BJ (cell line): Measurements from ENCODE around the gene DDA1. TPM values are rescaled to one million over a fixed set of nuclear protein-coding genes. Genes with fewer than 3 reads are reported as not detected.

Experiments
- CTCF ChIA-PET: fragments of 350-600 bp; formaldehyde crosslinking; extraction: SDS; loops from one replicate; lab custom pipeline; 2021; ENCODE audit warnings: antibody characterized with exemption, inconsistent platforms; lab: Yijun Ruan, JAX
- POLR2A ChIA-PET: fragments of 300-600 bp; sonication (Branson Sonifier 250); formaldehyde crosslinking; extraction: SDS; loops from one replicate; lab custom pipeline; 2021; ENCODE audit warnings: antibody characterized with exemption; lab: Charles Lee
- DNase-seq: peaks from one replicate; pipeline ENCODE4 v3.0.0-alpha.2; 2011; ENCODE audit warnings: low read depth
- H3K27me3 ChIP-seq: 2 replicates; pipeline ENCODE4 v1.6.0; 2011; ENCODE audit warnings: low read length; ENCODE audit not compliant: control insufficient read depth, insufficient read depth
- H3K36me3 ChIP-seq: 2 replicates; pipeline ENCODE4 v1.5.1; 2011; ENCODE audit warnings: low read length; ENCODE audit not compliant: control insufficient read depth, insufficient read depth
- H3K4me3 ChIP-seq: 2 replicates; pipeline ENCODE4 v1.5.1; 2011; ENCODE audit warnings: low read depth, mild to moderate bottlenecking, control low read depth, low read length
- CTCF ChIP-seq: IDR thresholded peaks from 2 replicates; pipeline ENCODE4 v1.5.1; 2011; ENCODE audit warnings: low read depth, mild to moderate bottlenecking, control low read depth, inconsistent platforms, low read length, moderate library complexity; ENCODE audit not compliant: insufficient read depth
- polyA plus RNA-seq: library from polyadenylated mRNA; depleted of rRNA; stranded (reverse); fragments of >200 nt; gene quantifications from 2 replicates; pipeline ENCODE4 v1.2.3, GENCODE V29; 2011

The DDA1 gene
- polyA plus RNA-seq, 1 experiment, result 52.7 TPM

GRCh38 chr19:17281391-17282304 lies 27.7 kb upstream of the DDA1 start, which contains the start of gene ANKLE1:
TSS of gene ANKLE1 (plus strand) at chr19:17281901. CDS start at chr19:17281921, 20 bp downstream.
- DNase-seq, result no peak
- ChIA-PET CTCF (interaction anchor here (0.6 to 4.2 kb wide), 16 partner anchors 10 to 218 kb away, joined by 3 to 25 read pairs (median 5); partner anchors contain the start of genes BABAM1, HAUS8, OCEL1 and USE1), POLR2A (no interaction called here)
- Histone ChIP-seq H3K4me3 (peak within 1 kb of the TSS; percentile 34), H3K36me3 (peaks cover 5% of the 10 kb centered on the region), H3K27me3 (no peaks in the 10 kb centered on the region)
- no peak for TF ChIP-seq CTCF

- peak overlapping the region; percentile 28 for H3K4me3 ChIP-seq
- no peak for DNase-seq
- TF ChIP-seq CTCF, result peak; percentile 95
- CTCF ChIA-PET, result interaction anchor here (0.6 to 4.2 kb wide), 20 partner anchors 9 to 219 kb away, joined by 3 to 25 read pairs (median 5); partner anchors contain the start of genes BABAM1, HAUS8, OCEL1 and USE1
- H3K36me3 ChIP-seq, result no peaks in the 10 kb centered on the region
- H3K27me3 ChIP-seq, result no peaks in the 10 kb centered on the region
- POLR2A ChIA-PET, result no interaction called here
Measured at GRCh38 chr19:17282488-17283125, 26.8 kb upstream of the DDA1 start.

GRCh38 chr19:17283504-17283996 lies 25.8 kb upstream of the DDA1 start:
- ChIA-PET POLR2A (no interaction called here), CTCF (interaction anchor here (0.7 to 4.2 kb wide), 18 partner anchors 8 to 218 kb away, joined by 3 to 25 read pairs (median 6); partner anchors contain the start of genes HAUS8, USE1 and USHBP1)
- Histone ChIP-seq H3K36me3 (no peaks in the 10 kb centered on the region), H3K4me3 (no peak overlapping the region), H3K27me3 (no peaks in the 10 kb centered on the region)
- no peak for TF ChIP-seq CTCF
- DNase-seq, result no peak

GRCh38 chr19:17285415-17286135 lies 23.8 kb upstream of the DDA1 start:
- ChIA-PET POLR2A (no interaction called here), CTCF (no interaction called here)
- DNase-seq, result no peak
- no peaks in the 10 kb centered on the region for H3K27me3 ChIP-seq
- no peak overlapping the region for H3K4me3 ChIP-seq
- no peaks in the 10 kb centered on the region for H3K36me3 ChIP-seq
- no peak for TF ChIP-seq CTCF
